ENCODE measurements around the gene PHOSPHO1. TPM values are rescaled to one million over a fixed set of nuclear protein-coding genes. Genes with fewer than 3 reads are reported as not detected.

Gene PHOSPHO1
- total RNA-seq, 4 donors from 2014 or later: not detected

- H3K27ac ChIP-seq: no peak overlapping the region
- 79 to 81% methylated on average over 2 of the region's 2 CpGs for WGBS, 2 donors (ENCODE audit: low coverage in 1 of 2)
- no peaks in the 10 kb centered on the region for H3K4me1 ChIP-seq
- intact Hi-C loops (cut with DNase I; ENCODE audit: low total_unique reads): no loop called here
- no peak overlapping the region for H3K4me3 ChIP-seq
- no peaks in the 10 kb centered on the region for H3K36me3 ChIP-seq
- in situ Hi-C loops (cut with MboI; ENCODE audit: low pct_ligation_motif_present in 1 of 4, low pct_unique_long_range_greater_than_20kb in 1 of 4, low sequenced_read_pairs in 3 of 4): no loop called here
- no peak for DNase-seq
- TF ChIP-seq CTCF (IDR thresholded peaks at IDR 0.05) (no peak), POLR2A (IDR thresholded peaks at IDR 0.05) (no peak), EP300 (IDR thresholded peaks at IDR 0.05; ENCODE audit: low read depth) (no peak), POLR2AphosphoS5 (IDR thresholded peaks at IDR 0.05) (no peak)
- no peaks in the 10 kb centered on the region for H3K9me3 ChIP-seq
- H3K27me3 ChIP-seq: no peaks in the 10 kb centered on the region
These were observed 26.8 kb downstream of the PHOSPHO1 start for GRCh38 chr17:49203796-49204195.

DNA sequence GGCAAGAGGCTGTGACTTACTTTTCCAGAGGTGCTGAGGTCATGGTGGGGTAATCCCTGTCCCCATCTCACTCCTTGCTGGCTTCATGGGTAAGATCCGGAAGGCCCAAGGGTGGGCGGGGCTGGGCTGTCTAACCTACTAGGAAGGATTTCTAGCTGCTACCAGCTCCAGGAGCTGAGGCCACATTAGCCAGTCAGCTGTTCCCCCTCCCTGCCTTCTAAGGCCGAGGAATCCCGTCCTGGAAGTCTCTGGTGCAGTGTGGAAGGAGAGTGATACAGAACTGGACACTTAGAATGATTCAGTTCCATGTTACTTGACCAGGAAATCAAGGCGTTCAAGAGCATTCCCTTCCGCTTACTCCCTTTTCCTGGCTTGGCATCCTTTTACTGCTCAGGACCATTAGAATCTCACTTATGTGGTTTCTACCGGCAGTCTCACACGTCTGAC is 29.1 kb downstream of the PHOSPHO1 start:
- Histone ChIP-seq H3K9me3 (no peaks in the 10 kb centered on the region), H3K27me3 (no peaks in the 10 kb centered on the region), H3K36me3 (no peaks in the 10 kb centered on the region), H3K4me3 (no peak overlapping the region), H3K27ac (no peak overlapping the region), H3K4me1 (peaks cover 0 to 4% (median 0%) of the 10 kb centered on the region in 4 donors)
- in situ Hi-C loops (cut with MboI; ENCODE audit: low pct_ligation_motif_present in 1 of 4, low pct_unique_long_range_greater_than_20kb in 1 of 4, low sequenced_read_pairs in 3 of 4): no loop called here
- no peak for TF ChIP-seq POLR2A (IDR thresholded peaks at IDR 0.05)
- TF ChIP-seq EP300 (IDR thresholded peaks at IDR 0.05; ENCODE audit: low read depth): no peak
- TF ChIP-seq CTCF (IDR thresholded peaks at IDR 0.05): no peak
- no peak for TF ChIP-seq POLR2AphosphoS5 (IDR thresholded peaks at IDR 0.05)
- intact Hi-C loops (cut with DNase I; ENCODE audit: low total_unique reads): no loop called here
- WGBS, 2 donors (ENCODE audit: low coverage in 1 of 2): 81 to 87% methylated on average over 6 to 8 of the region's 8 CpGs
- DNase-seq: no peak

GRCh38 chr17:49200423-49201083 is 30.0 kb downstream of the PHOSPHO1 start:
- 90 to 91% methylated on average over 3 to 13 of the region's 13 CpGs for WGBS, 2 donors (ENCODE audit: low coverage in 1 of 2)
- no peak for DNase-seq
- H3K36me3 ChIP-seq: no peaks in the 10 kb centered on the region
- in situ Hi-C loops (cut with MboI; ENCODE audit: low pct_ligation_motif_present in 1 of 4, low pct_unique_long_range_greater_than_20kb in 1 of 4, low sequenced_read_pairs in 3 of 4) (no loop called here), intact Hi-C loops (cut with DNase I; ENCODE audit: low total_unique reads) (no loop called here)
- TF ChIP-seq CTCF (IDR thresholded peaks at IDR 0.05): no peak
- no peak for TF ChIP-seq POLR2A (IDR thresholded peaks at IDR 0.05)
- TF ChIP-seq POLR2AphosphoS5 (IDR thresholded peaks at IDR 0.05): no peak
- no peak for TF ChIP-seq EP300 (IDR thresholded peaks at IDR 0.05; ENCODE audit: low read depth)
- H3K9me3 ChIP-seq: no peaks in the 10 kb centered on the region
- H3K27me3 ChIP-seq: no peaks in the 10 kb centered on the region
- H3K27ac ChIP-seq: no peak overlapping the region
- H3K4me1 ChIP-seq: peaks cover 0 to 4% (median 0%) of the 10 kb centered on the region in 4 donors
- H3K4me3 ChIP-seq: no peak overlapping the region

- intact Hi-C loops (cut with DNase I; ENCODE audit: low total_unique reads) (no loop called here), in situ Hi-C loops (cut with MboI; ENCODE audit: low pct_ligation_motif_present in 1 of 4, low pct_unique_long_range_greater_than_20kb in 1 of 4, low sequenced_read_pairs in 3 of 4) (no loop called here)
- no peak overlapping the region for H3K27ac ChIP-seq
- H3K36me3 ChIP-seq: no peaks in the 10 kb centered on the region
- no peaks in the 10 kb centered on the region for H3K9me3 ChIP-seq
- H3K4me1 ChIP-seq: peaks cover 0 to 13% (median 6%) of the 10 kb centered on the region in 4 donors
- 64 to 92% methylated on average over 2 of the region's 2 CpGs for WGBS, 2 donors (ENCODE audit: low coverage in 1 of 2)
- H3K27me3 ChIP-seq: no peaks in the 10 kb centered on the region
- no peak for TF ChIP-seq POLR2AphosphoS5 (IDR thresholded peaks at IDR 0.05)
- TF ChIP-seq EP300 (IDR thresholded peaks at IDR 0.05; ENCODE audit: low read depth): no peak
- no peak for DNase-seq
- no peak overlapping the region for H3K4me3 ChIP-seq
These were observed 32.4 kb downstream of the PHOSPHO1 start for GRCh38 chr17:49198211-49198610.

Data from transverse colon (tissue), 4 donors.